ENCODE measurements around the gene KIF17. TPM values are rescaled to one million over a fixed set of nuclear protein-coding genes. Genes with fewer than 3 reads are reported as not detected.

Gene KIF17
- polyA plus RNA-seq, 1 donor from 2014 or later: 10.0 TPM

DNA sequence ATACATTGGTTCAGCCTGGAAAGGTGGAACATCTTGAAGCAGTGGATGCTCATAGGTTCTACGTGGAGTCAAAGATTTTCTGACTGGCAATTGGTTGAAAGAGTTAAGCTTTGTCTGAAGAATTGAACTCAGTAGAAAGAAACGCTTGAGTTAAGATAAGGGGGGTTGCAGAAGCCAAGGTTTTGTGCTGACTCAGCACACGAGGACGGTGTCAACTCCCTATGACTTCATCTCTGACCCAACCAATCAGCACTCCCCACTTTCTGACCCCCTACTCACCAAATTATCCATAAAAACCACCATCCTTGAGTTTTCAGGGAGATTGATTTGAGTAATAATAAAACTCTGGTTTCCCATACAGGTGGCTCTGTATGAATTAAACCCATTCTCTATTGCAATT is 87.1 kb downstream of the KIF17 start:
- Histone ChIP-seq H3K9me3 (ENCODE audit: low read length) (no peaks in the 10 kb centered on the region), H3F3A (ENCODE audit: insufficient read depth, low read length, poor library complexity, severe bottlenecking) (no peaks in the 10 kb centered on the region), H3K9me2 (ENCODE audit: insufficient read depth, low read length) (no peaks in the 10 kb centered on the region), H3K27me3 (ENCODE audit: insufficient read depth, low read depth, low read length) (no peaks in the 10 kb centered on the region), H2AFZ (ENCODE audit: low read depth, low read length) (no peak overlapping the region), H3K4me3 (ENCODE audit: low read length) (no peak overlapping the region), H4K20me1 (ENCODE audit: insufficient read depth) (no peaks in the 10 kb centered on the region), H3K27ac (ENCODE audit: low read length) (no peak overlapping the region), H3K9ac (ENCODE audit: low read length) (no peak overlapping the region), H3K4me2 (ENCODE audit: low read length) (no peak overlapping the region), H3K36me3 (ENCODE audit: insufficient read depth, low read length) (no peaks in the 10 kb centered on the region), H3K79me2 (replicated peaks; ENCODE audit: insufficient read depth, low read length) (no peaks in the 10 kb centered on the region)
- TF ChIP-seq REST (IDR thresholded peaks at IDR 0.05; ENCODE audit: borderline replicate concordance) (no peak), MXI1 (conservative IDR thresholded peaks at IDR 0.05; ENCODE audit: poor library complexity, severe bottlenecking) (no peak), TAF1 (IDR thresholded peaks at IDR 0.05; ENCODE audit: low read depth) (no peak), EP300 (conservative IDR thresholded peaks at IDR 0.05; ENCODE audit: poor library complexity, severe bottlenecking) (no peak), RAD21 (conservative IDR thresholded peaks at IDR 0.05) (no peak), POLR2AphosphoS5 (IDR thresholded peaks at IDR 0.05) (no peak), SMC3 (conservative IDR thresholded peaks at IDR 0.05; ENCODE audit: poor library complexity) (no peak), EZH2 (IDR thresholded peaks at IDR 0.05; ENCODE audit: borderline replicate concordance, insufficient read depth, low read length, poor library complexity, severe bottlenecking) (no peak)
- TF ChIP-seq, protein P1, sequence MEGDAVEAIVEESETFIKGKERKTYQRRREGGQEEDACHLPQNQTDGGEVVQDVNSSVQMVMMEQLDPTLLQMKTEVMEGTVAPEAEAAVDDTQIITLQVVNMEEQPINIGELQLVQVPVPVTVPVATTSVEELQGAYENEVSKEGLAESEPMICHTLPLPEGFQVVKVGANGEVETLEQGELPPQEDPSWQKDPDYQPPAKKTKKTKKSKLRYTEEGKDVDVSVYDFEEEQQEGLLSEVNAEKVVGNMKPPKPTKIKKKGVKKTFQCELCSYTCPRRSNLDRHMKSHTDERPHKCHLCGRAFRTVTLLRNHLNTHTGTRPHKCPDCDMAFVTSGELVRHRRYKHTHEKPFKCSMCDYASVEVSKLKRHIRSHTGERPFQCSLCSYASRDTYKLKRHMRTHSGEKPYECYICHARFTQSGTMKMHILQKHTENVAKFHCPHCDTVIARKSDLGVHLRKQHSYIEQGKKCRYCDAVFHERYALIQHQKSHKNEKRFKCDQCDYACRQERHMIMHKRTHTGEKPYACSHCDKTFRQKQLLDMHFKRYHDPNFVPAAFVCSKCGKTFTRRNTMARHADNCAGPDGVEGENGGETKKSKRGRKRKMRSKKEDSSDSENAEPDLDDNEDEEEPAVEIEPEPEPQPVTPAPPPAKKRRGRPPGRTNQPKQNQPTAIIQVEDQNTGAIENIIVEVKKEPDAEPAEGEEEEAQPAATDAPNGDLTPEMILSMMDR (IDR thresholded peaks at IDR 0.05; ENCODE audit: poor library complexity, severe bottlenecking): no peak

GRCh38 chr1:20626524-20626923 is 91.3 kb downstream of the KIF17 start:
- Histone ChIP-seq H3F3A (ENCODE audit: insufficient read depth, low read length, poor library complexity, severe bottlenecking) (no peaks in the 10 kb centered on the region), H3K9me2 (ENCODE audit: insufficient read depth, low read length) (no peaks in the 10 kb centered on the region), H3K27ac (ENCODE audit: low read length) (no peak overlapping the region), H2AFZ (ENCODE audit: low read depth, low read length) (no peak overlapping the region), H3K9ac (ENCODE audit: low read length) (no peak overlapping the region), H3K4me2 (ENCODE audit: low read length) (no peak overlapping the region), H3K36me3 (ENCODE audit: insufficient read depth, low read length) (no peaks in the 10 kb centered on the region), H4K20me1 (ENCODE audit: insufficient read depth) (no peaks in the 10 kb centered on the region), H3K4me3 (ENCODE audit: low read length) (no peak overlapping the region), H3K27me3 (ENCODE audit: insufficient read depth, low read depth, low read length) (no peaks in the 10 kb centered on the region), H3K79me2 (replicated peaks; ENCODE audit: insufficient read depth, low read length) (no peaks in the 10 kb centered on the region), H3K9me3 (ENCODE audit: low read length) (no peaks in the 10 kb centered on the region)
- TF ChIP-seq TAF1 (IDR thresholded peaks at IDR 0.05; ENCODE audit: low read depth) (no peak), REST (IDR thresholded peaks at IDR 0.05; ENCODE audit: borderline replicate concordance) (no peak), MXI1 (conservative IDR thresholded peaks at IDR 0.05; ENCODE audit: poor library complexity, severe bottlenecking) (no peak), EZH2 (IDR thresholded peaks at IDR 0.05; ENCODE audit: borderline replicate concordance, insufficient read depth, low read length, poor library complexity, severe bottlenecking) (no peak), EP300 (conservative IDR thresholded peaks at IDR 0.05; ENCODE audit: poor library complexity, severe bottlenecking) (no peak), POLR2AphosphoS5 (IDR thresholded peaks at IDR 0.05) (no peak), SMC3 (conservative IDR thresholded peaks at IDR 0.05; ENCODE audit: poor library complexity) (no peak), RAD21 (conservative IDR thresholded peaks at IDR 0.05) (no peak)
- TF ChIP-seq, protein P1 (IDR thresholded peaks at IDR 0.05; ENCODE audit: poor library complexity, severe bottlenecking): no peak

All from neural cell (in vitro differentiated cells).